ENCODE results near the gene LMBR1. TPM values are rescaled to one million over a fixed set of nuclear protein-coding genes. Genes with fewer than 3 reads are reported as not detected.
"Not testable (repeated sequence)": the region's sequence is repeated elsewhere in the genome, so short reads cannot be mapped to it uniquely, and the experiment has no call there.

LMBR1 gene
- total RNA-seq, 1 donor from 2014 or later = 89.1 TPM

GRCh38 chr7:156881679-156882078 lies 11.3 kb downstream of the LMBR1 start:
- DNase-seq (ENCODE audit: low spot score, unreplicated experiment) = no peak
- H3K27ac Mint-ChIP-seq = peak overlapping the region; percentile 57
- no peaks in the 10 kb centered on the region for H3K27me3 Mint-ChIP-seq
- H3K36me3 Mint-ChIP-seq (ENCODE audit: insufficient read depth) = peaks cover 59% of the 10 kb centered on the region
- H3K4me3 Mint-ChIP-seq (ENCODE audit: low read depth) = no peak overlapping the region
- no peak for TF ChIP-seq CTCF (IDR thresholded peaks at IDR 0.05; ENCODE audit: unreplicated experiment)
- H3K9me3 Mint-ChIP-seq (ENCODE audit: low read depth) = peaks cover 37% of the 10 kb centered on the region
- peaks cover 8% of the 10 kb centered on the region for H3K4me1 Mint-ChIP-seq (ENCODE audit: low read depth)

GRCh38 chr7:156875766-156876165 lies 17.2 kb downstream of the LMBR1 start:
- H3K4me1 Mint-ChIP-seq (ENCODE audit: low read depth) = peaks cover 2% of the 10 kb centered on the region
- TF ChIP-seq CTCF (IDR thresholded peaks at IDR 0.05; ENCODE audit: unreplicated experiment) = no peak
- H3K36me3 Mint-ChIP-seq (ENCODE audit: insufficient read depth) = peaks cover 72% of the 10 kb centered on the region
- DNase-seq (ENCODE audit: low spot score, unreplicated experiment) = no peak
- no peak overlapping the region for H3K4me3 Mint-ChIP-seq (ENCODE audit: low read depth)
- peaks cover 55% of the 10 kb centered on the region for H3K9me3 Mint-ChIP-seq (ENCODE audit: low read depth)
- no peaks in the 10 kb centered on the region for H3K27me3 Mint-ChIP-seq
- H3K27ac Mint-ChIP-seq = no peak overlapping the region

DNA sequence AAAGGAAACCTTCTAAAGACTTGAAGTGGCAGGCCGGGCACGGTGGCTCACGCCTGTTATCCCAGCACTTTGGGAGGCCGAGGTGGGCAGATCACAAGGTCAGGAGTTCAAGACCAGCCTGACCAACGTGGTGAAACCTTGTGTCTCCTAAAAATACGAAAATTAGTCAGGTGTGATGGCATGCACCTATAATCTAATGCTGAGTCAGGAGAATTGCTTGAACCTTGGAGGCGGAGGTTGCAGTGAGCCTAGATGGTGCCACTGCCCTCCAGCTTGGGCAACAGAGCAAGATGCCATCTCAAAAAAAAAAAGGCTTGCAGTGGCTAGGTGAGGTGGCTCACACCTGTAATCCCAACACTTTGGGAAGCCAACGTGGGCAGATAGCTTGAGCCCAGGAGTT lies 24.6 kb downstream of the LMBR1 start:
- Mint-ChIP-seq H3K36me3 (ENCODE audit: insufficient read depth) (peaks cover 30% of the 10 kb centered on the region), H3K4me1 (ENCODE audit: low read depth) (peaks cover 14% of the 10 kb centered on the region), H3K9me3 (ENCODE audit: low read depth) (peaks cover 12% of the 10 kb centered on the region)
- H3K27ac Mint-ChIP-seq; H3K27me3 Mint-ChIP-seq; DNase-seq (ENCODE audit: low spot score, unreplicated experiment); H3K4me3 Mint-ChIP-seq (ENCODE audit: low read depth): not testable (repeated sequence)

DNA sequence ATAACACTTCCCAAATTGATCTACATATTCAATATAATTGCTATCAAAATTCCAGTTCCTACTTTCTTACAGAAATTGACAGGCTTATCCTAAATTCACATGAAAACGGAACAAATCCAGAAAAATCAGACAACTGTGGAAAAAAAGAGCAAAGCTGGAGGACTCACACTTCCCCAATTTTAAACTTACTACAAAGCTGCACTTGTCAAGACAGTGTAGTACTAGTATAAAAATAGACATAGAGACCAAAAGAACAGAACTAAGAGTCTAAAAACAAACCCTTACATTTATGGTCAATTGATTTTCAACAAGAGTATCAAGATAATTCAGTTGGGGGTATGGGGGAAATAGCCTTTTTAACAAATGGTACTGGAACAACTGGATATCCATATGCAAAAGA lies 27.5 kb downstream of the LMBR1 start:
- H3K27me3 Mint-ChIP-seq = no peaks in the 10 kb centered on the region
- TF ChIP-seq CTCF (IDR thresholded peaks at IDR 0.05; ENCODE audit: unreplicated experiment) = no peak
- peaks cover 11% of the 10 kb centered on the region for H3K4me1 Mint-ChIP-seq (ENCODE audit: low read depth)
- peaks cover 22% of the 10 kb centered on the region for H3K9me3 Mint-ChIP-seq (ENCODE audit: low read depth)
- no peak for DNase-seq (ENCODE audit: low spot score, unreplicated experiment)
- no peak overlapping the region for H3K27ac Mint-ChIP-seq
- no peak overlapping the region for H3K4me3 Mint-ChIP-seq (ENCODE audit: low read depth)
- H3K36me3 Mint-ChIP-seq (ENCODE audit: insufficient read depth) = peaks cover 26% of the 10 kb centered on the region

GRCh38 chr7:156862022-156862421 lies 31.0 kb downstream of the LMBR1 start:
- H3K4me1 Mint-ChIP-seq (ENCODE audit: low read depth); H3K27ac Mint-ChIP-seq; DNase-seq (ENCODE audit: low spot score, unreplicated experiment); H3K4me3 Mint-ChIP-seq (ENCODE audit: low read depth); H3K27me3 Mint-ChIP-seq: not testable (repeated sequence)
- Mint-ChIP-seq H3K9me3 (ENCODE audit: low read depth) (peaks cover 40% of the 10 kb centered on the region), H3K36me3 (ENCODE audit: insufficient read depth) (peaks cover 50% of the 10 kb centered on the region)

GRCh38 chr7:156861212-156861611 lies 31.8 kb downstream of the LMBR1 start:
- Mint-ChIP-seq H3K27me3 (no peaks in the 10 kb centered on the region), H3K27ac (no peak overlapping the region), H3K4me3 (ENCODE audit: low read depth) (no peak overlapping the region), H3K9me3 (ENCODE audit: low read depth) (peaks cover 43% of the 10 kb centered on the region), H3K4me1 (ENCODE audit: low read depth) (no peaks in the 10 kb centered on the region), H3K36me3 (ENCODE audit: insufficient read depth) (peaks cover 55% of the 10 kb centered on the region)
- DNase-seq (ENCODE audit: low spot score, unreplicated experiment) = no peak
- TF ChIP-seq CTCF (IDR thresholded peaks at IDR 0.05; ENCODE audit: unreplicated experiment) = no peak

GRCh38 chr7:156860099-156860498 lies 32.9 kb downstream of the LMBR1 start:
- H3K27me3 Mint-ChIP-seq; H3K4me1 Mint-ChIP-seq (ENCODE audit: low read depth); H3K27ac Mint-ChIP-seq; DNase-seq (ENCODE audit: low spot score, unreplicated experiment); H3K4me3 Mint-ChIP-seq (ENCODE audit: low read depth): not testable (repeated sequence)
- Mint-ChIP-seq H3K9me3 (ENCODE audit: low read depth) (peaks cover 49% of the 10 kb centered on the region), H3K36me3 (ENCODE audit: insufficient read depth) (peaks cover 63% of the 10 kb centered on the region)

Measured in progenitor cell of endocrine pancreas (in vitro differentiated cells).